Ammon's horn (tissue), 1 donor: Measurements from ENCODE around the gene GNAT1.
"Not testable (repeated sequence)": the region's sequence is repeated elsewhere in the genome, so short reads cannot be mapped to it uniquely, and the experiment has no call there.

Experiments used
- DNase-seq: peaks from one replicate; pipeline ENCODE4 v3.0.0-alpha.2; 2016; ENCODE audit warnings: low spot score

Gene GNAT1

GRCh38 chr3:50242851-50243542 is 51.6 kb downstream of the GNAT1 start:
- DNase-seq, result peak; percentile 76

- DNase-seq, result no peak
Measured at GRCh38 chr3:50243543-50243895, 52.1 kb downstream of the GNAT1 start.

- DNase-seq, result not testable (repeated sequence)
Measured at GRCh38 chr3:50244813-50245212, 53.4 kb downstream of the GNAT1 start.

- DNase-seq, result no peak
Measured at GRCh38 chr3:50245251-50245745, 53.9 kb downstream of the GNAT1 start.

- peak; percentile 87 for DNase-seq
Measured at GRCh38 chr3:50245831-50246516, 54.6 kb downstream of the GNAT1 start.

- DNase-seq, result no peak
Measured at GRCh38 chr3:50246517-50246954, 55.1 kb downstream of the GNAT1 start.
